Neural progenitor cell (in vitro differentiated cells): ENCODE data around the gene PINK1. TPM values are rescaled to one million over a fixed set of nuclear protein-coding genes. Genes with fewer than 3 reads are reported as not detected.

Source experiments
- DNase-seq: peaks from one replicate; pipeline ENCODE4 v3.0.0-alpha.2; 2016; ENCODE audit warnings: low spot score
- H2AFZ ChIP-seq: fragments of 200-600 bp; sonication (generic); replicated peaks from 2 replicates; pipeline ENCODE4 v1.6.1; 2016; ENCODE audit warnings: antibody characterized with exemption
- H3F3A ChIP-seq: fragments of 200-600 bp; sonication (generic); 2 replicates; pipeline ENCODE4 v1.6.1; 2016; ENCODE audit warnings: antibody characterized with exemption, low read depth
- H3K27ac ChIP-seq: fragments of 200-600 bp; sonication (generic); 2 replicates; pipeline ENCODE4 v1.5.1; 2016; ENCODE audit warnings: mild to moderate bottlenecking
- H3K27me3 ChIP-seq: fragments of 200-600 bp; sonication (generic); 2 replicates; pipeline ENCODE4 v1.6.1; 2016; ENCODE audit warnings: mild to moderate bottlenecking, moderate library complexity
- H3K36me3 ChIP-seq: fragments of 200-600 bp; sonication (generic); 2 replicates; pipeline ENCODE4 v1.5.1; 2016
- H3K4me1 ChIP-seq: fragments of 200-600 bp; sonication (generic); 2 replicates; pipeline ENCODE4 v1.6.1; 2016; ENCODE audit warnings: mixed run types
- H3K4me2 ChIP-seq: fragments of 200-600 bp; sonication (generic); 2 replicates; pipeline ENCODE4 v1.6.1; 2016
- H3K4me3 ChIP-seq: fragments of 200-600 bp; sonication (generic); 2 replicates; pipeline ENCODE4 v1.5.1; 2016
- H3K79me2 ChIP-seq: fragments of 200-600 bp; sonication (generic); 2 replicates; pipeline ENCODE4 v1.6.1; 2016; ENCODE audit warnings: low read depth
- H3K9ac ChIP-seq: fragments of 200-600 bp; sonication (generic); 2 replicates; pipeline ENCODE4 v1.6.1; 2016
- H3K9me3 ChIP-seq: fragments of 200-600 bp; sonication (generic); 2 replicates; pipeline ENCODE4 v1.5.1; 2016; ENCODE audit warnings: low read depth
- H4K20me1 ChIP-seq: fragments of 200-600 bp; sonication (generic); 2 replicates; pipeline ENCODE4 v1.6.1; 2016; ENCODE audit warnings: low read depth
- H3K27ac Mint-ChIP-seq: 3 replicates; pipeline ENCODE4 v1.8.0; 2021; ENCODE audit warnings: mixed read lengths
- H3K27me3 Mint-ChIP-seq: 2 replicates; pipeline ENCODE4 v1.8.0; 2022; ENCODE audit warnings: low read depth, mild to moderate bottlenecking, inconsistent platforms, moderate library complexity, mixed read lengths; ENCODE audit not compliant: insufficient read depth
- H3K36me3 Mint-ChIP-seq: 3 replicates; pipeline ENCODE4 v1.8.0; 2021; ENCODE audit warnings: mixed read lengths
- H3K4me1 Mint-ChIP-seq: 3 replicates; pipeline ENCODE4 v1.8.0; 2021; ENCODE audit warnings: mixed read lengths
- H3K4me3 Mint-ChIP-seq: 3 replicates; pipeline ENCODE4 v1.8.0; 2021; ENCODE audit warnings: mild to moderate bottlenecking, moderate library complexity, mixed read lengths
- H3K9me3 Mint-ChIP-seq: 3 replicates; pipeline ENCODE4 v1.8.0; 2020; ENCODE audit warnings: mixed read lengths
- EZH2 ChIP-seq: fragments of 200-600 bp; sonication (generic); IDR thresholded peaks from 2 replicates; pipeline ENCODE4 v1.6.1; 2017; ENCODE audit warnings: antibody characterized with exemption, mild to moderate bottlenecking, moderate library complexity
- EZH2phosphoT487 ChIP-seq: fragments of 200-600 bp; sonication (generic); IDR thresholded peaks from 2 replicates; pipeline ENCODE4 v1.6.1; 2017; ENCODE audit warnings: antibody characterized with exemption
- total RNA-seq: library from RNA; depleted of rRNA; stranded (reverse); fragments of >200 nt; gene quantifications from 2 replicates; pipeline ENCODE4 v1.2.3, GENCODE V29; 2015; ENCODE audit warnings: low replicate concordance
- TF ChIP-seq, protein P1 (sequence below): fragments of 200-600 bp; sonication (generic); IDR thresholded peaks from 2 replicates; pipeline ENCODE4 v1.5.1; 2017; ENCODE audit warnings: antibody characterized with exemption, mild to moderate bottlenecking

PINK1 gene
- total RNA-seq, 1 donor from 2014 or later: 13.3 TPM

GRCh38 chr1:20682571-20683236 lies 49.4 kb downstream of the PINK1 start:
- Histone ChIP-seq H3K4me2 (no peak overlapping the region), H3K79me2 (no peaks in the 10 kb centered on the region), H3K9ac (no peak overlapping the region), H3K9me3 (no peaks in the 10 kb centered on the region), H4K20me1 (no peaks in the 10 kb centered on the region), H3K4me1 (no peaks in the 10 kb centered on the region), H3K27ac (no peak overlapping the region), H3F3A (no peaks in the 10 kb centered on the region), H3K36me3 (no peaks in the 10 kb centered on the region), H3K27me3 (no peaks in the 10 kb centered on the region), H3K4me3 (no peak overlapping the region), H2AFZ (no peak overlapping the region)
- Mint-ChIP-seq H3K27me3 (peaks cover 3% of the 10 kb centered on the region), H3K9me3 (no peaks in the 10 kb centered on the region), H3K27ac (no peak overlapping the region), H3K4me1 (peaks cover 3% of the 10 kb centered on the region), H3K4me3 (no peak overlapping the region), H3K36me3 (no peaks in the 10 kb centered on the region)
- DNase-seq: no peak
- TF ChIP-seq EZH2: no peak
- TF ChIP-seq EZH2phosphoT487: no peak
- TF ChIP-seq, protein P1, sequence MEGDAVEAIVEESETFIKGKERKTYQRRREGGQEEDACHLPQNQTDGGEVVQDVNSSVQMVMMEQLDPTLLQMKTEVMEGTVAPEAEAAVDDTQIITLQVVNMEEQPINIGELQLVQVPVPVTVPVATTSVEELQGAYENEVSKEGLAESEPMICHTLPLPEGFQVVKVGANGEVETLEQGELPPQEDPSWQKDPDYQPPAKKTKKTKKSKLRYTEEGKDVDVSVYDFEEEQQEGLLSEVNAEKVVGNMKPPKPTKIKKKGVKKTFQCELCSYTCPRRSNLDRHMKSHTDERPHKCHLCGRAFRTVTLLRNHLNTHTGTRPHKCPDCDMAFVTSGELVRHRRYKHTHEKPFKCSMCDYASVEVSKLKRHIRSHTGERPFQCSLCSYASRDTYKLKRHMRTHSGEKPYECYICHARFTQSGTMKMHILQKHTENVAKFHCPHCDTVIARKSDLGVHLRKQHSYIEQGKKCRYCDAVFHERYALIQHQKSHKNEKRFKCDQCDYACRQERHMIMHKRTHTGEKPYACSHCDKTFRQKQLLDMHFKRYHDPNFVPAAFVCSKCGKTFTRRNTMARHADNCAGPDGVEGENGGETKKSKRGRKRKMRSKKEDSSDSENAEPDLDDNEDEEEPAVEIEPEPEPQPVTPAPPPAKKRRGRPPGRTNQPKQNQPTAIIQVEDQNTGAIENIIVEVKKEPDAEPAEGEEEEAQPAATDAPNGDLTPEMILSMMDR: no peak

DNA sequence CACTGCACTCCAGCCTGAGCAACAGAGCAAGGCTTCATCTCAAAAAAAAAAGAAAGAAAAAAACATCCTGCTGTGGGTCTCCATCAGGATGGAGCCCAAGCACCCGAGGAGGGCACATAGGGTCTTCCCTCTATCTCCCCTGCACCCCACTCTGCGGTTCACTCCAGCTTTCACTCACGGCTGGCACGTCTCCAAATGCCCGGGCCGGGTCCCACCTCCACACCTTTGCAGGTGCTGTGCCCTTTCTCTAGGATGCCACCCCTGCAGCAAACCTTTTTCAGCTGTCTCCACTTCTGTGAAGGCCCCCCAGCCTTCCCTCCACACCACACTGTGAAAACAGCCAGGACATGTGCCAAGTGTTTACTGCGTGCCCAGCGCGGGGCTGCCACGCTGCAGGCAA lies 50.4 kb downstream of the PINK1 start:
- no peak overlapping the region for H3K4me2 ChIP-seq
- no peaks in the 10 kb centered on the region for H4K20me1 ChIP-seq
- no peaks in the 10 kb centered on the region for H3K36me3 ChIP-seq
- DNase-seq: no peak
- H3K27ac ChIP-seq: no peak overlapping the region
- H3K79me2 ChIP-seq: no peaks in the 10 kb centered on the region
- no peak overlapping the region for H2AFZ ChIP-seq
- H3F3A ChIP-seq: no peaks in the 10 kb centered on the region
- no peaks in the 10 kb centered on the region for H3K27me3 ChIP-seq
- Mint-ChIP-seq H3K4me1 (peaks cover 5% of the 10 kb centered on the region), H3K36me3 (no peaks in the 10 kb centered on the region), H3K9me3 (no peaks in the 10 kb centered on the region), H3K4me3 (no peak overlapping the region), H3K27ac (no peak overlapping the region), H3K27me3 (peaks cover 3% of the 10 kb centered on the region)
- TF ChIP-seq EZH2 (no peak), EZH2phosphoT487 (no peak)
- TF ChIP-seq, protein P1: no peak
- no peak overlapping the region for H3K4me3 ChIP-seq
- H3K4me1 ChIP-seq: no peaks in the 10 kb centered on the region
- H3K9ac ChIP-seq: no peak overlapping the region
- no peaks in the 10 kb centered on the region for H3K9me3 ChIP-seq

- H3K4me1 Mint-ChIP-seq: peaks cover 5% of the 10 kb centered on the region
- peak overlapping the region; percentile 90 for H3K27ac Mint-ChIP-seq
- Histone ChIP-seq H3K27ac (no peak overlapping the region), H3K9ac (no peak overlapping the region), H3F3A (no peaks in the 10 kb centered on the region), H3K4me2 (no peak overlapping the region), H4K20me1 (no peaks in the 10 kb centered on the region), H3K27me3 (no peaks in the 10 kb centered on the region), H3K4me3 (no peak overlapping the region), H3K4me1 (no peaks in the 10 kb centered on the region), H3K36me3 (no peaks in the 10 kb centered on the region), H3K9me3 (no peaks in the 10 kb centered on the region), H3K79me2 (no peaks in the 10 kb centered on the region), H2AFZ (no peak overlapping the region)
- no peak for DNase-seq
- peaks cover 3% of the 10 kb centered on the region for H3K27me3 Mint-ChIP-seq
- no peak overlapping the region for H3K4me3 Mint-ChIP-seq
- no peaks in the 10 kb centered on the region for H3K9me3 Mint-ChIP-seq
- TF ChIP-seq EZH2 (no peak), EZH2phosphoT487 (no peak)
- TF ChIP-seq, protein P1: no peak
- H3K36me3 Mint-ChIP-seq: no peaks in the 10 kb centered on the region
These were observed 50.9 kb downstream of the PINK1 start for GRCh38 chr1:20684050-20684620.
